ENCODE measurements around the gene COL23A1.

Gene COL23A1

DNA sequence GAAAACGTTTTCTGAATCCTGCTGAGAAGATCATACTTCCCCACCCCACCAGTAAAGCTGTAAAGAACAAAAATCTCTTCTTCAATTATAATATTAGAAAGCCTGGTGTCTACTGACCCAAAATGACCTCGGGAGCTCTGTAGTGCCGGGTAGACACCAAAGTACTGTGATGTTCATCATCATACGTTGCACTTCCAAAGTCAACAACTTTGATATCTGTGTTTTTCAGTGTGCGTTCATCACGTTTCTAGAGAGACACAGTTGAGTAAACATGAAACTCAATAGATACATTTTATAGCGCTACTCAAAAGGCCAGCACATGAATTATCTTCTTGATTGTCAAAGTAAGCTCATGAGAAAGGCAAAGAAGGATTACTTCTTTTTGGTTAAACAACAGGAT, 22.1 kb upstream of the COL23A1 start:
- TF ChIP-seq, protein P1, sequence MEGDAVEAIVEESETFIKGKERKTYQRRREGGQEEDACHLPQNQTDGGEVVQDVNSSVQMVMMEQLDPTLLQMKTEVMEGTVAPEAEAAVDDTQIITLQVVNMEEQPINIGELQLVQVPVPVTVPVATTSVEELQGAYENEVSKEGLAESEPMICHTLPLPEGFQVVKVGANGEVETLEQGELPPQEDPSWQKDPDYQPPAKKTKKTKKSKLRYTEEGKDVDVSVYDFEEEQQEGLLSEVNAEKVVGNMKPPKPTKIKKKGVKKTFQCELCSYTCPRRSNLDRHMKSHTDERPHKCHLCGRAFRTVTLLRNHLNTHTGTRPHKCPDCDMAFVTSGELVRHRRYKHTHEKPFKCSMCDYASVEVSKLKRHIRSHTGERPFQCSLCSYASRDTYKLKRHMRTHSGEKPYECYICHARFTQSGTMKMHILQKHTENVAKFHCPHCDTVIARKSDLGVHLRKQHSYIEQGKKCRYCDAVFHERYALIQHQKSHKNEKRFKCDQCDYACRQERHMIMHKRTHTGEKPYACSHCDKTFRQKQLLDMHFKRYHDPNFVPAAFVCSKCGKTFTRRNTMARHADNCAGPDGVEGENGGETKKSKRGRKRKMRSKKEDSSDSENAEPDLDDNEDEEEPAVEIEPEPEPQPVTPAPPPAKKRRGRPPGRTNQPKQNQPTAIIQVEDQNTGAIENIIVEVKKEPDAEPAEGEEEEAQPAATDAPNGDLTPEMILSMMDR (conservative IDR thresholded peaks at IDR 0.05; ENCODE audit: low read depth) = no peak
- no peak for DNase-seq (ENCODE audit: low spot score)
- ChIA-PET POLR2A (ENCODE audit: low non-redundant PET) (no interaction called here), CTCF (interaction anchor here (0.6 to 1.4 kb wide), 2 partner anchors 12 to 65 kb away, joined by 3 to 4 read pairs; no protein-coding TSS in a partner anchor)
- no peak overlapping the region for H3K27ac ChIP-seq

DNA sequence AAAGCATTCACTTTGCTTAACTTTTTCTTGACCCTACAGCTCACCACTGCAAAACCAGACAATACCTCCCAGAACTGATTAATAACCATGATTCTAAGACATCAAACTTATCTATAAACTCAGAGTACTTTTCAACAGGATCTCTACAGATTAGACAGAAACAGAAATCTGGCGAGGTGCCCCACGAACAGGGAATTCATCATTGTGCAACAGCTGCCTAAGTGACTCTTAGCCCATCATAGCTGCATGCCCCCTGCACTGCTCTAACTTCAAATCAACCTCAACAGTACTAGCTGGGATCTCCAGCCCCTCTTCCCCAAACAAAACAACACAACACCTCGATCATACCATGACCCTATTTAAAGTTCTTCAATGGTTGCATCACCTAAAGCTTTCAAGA, 16.1 kb upstream of the COL23A1 start:
- no peak overlapping the region for H3K27ac ChIP-seq
- no peak for DNase-seq (ENCODE audit: low spot score)
- ChIA-PET POLR2A (ENCODE audit: low non-redundant PET) (no interaction called here), CTCF (interaction anchor here (0.7 to 0.8 kb wide), 2 partner anchors 10 to 16 kb away, joined by 3 read pairs; partner anchors contain the start of gene COL23A1)
- TF ChIP-seq, protein P1 (conservative IDR thresholded peaks at IDR 0.05; ENCODE audit: low read depth) = no peak

DNA sequence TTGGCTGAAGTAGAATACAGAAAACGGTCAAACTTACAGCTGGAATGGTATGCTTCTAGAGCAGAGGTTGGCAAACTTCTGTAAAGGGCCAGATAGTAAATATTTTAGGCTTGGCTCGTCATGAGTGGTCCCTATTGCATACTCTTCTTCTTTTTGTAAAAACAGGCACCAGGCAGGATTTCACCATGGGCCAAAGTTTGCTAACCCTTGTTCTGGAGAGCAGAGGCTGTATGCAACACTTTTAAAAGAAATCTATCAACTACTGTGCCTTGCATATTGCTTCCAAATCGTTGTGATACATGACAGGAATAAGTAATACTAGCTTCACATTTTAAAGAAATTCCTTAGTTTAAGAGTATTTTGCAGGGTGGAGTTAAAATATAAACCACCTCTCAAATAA, 15.6 kb upstream of the COL23A1 start:
- no peak for DNase-seq (ENCODE audit: low spot score)
- TF ChIP-seq, protein P1 (conservative IDR thresholded peaks at IDR 0.05; ENCODE audit: low read depth) = no peak
- H3K27ac ChIP-seq = no peak overlapping the region
- ChIA-PET POLR2A (ENCODE audit: low non-redundant PET) (no interaction called here), CTCF (interaction anchor here (0.5 to 0.8 kb wide), 2 partner anchors 16 to 18 kb away, joined by 3 to 5 read pairs; partner anchors contain the start of gene COL23A1)

DNA sequence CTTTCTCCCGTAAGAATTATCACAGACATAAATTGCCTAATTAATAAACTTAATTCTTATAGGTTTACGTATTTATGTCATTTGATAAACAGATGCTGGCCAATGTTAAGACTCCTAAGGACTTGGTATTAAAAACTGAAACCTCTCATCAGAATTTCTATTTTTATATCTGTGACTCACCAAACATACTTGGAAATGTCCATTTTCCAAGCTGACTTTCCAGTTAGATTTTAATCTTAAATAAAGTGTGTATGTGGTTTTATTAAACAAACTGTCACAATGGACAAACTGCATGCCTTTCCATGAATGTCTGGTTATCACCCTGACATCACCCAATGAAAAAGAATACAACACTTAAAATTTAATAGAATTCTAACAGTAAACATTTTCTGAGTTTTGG, 12.6 kb upstream of the COL23A1 start:
- POLR2A ChIA-PET (ENCODE audit: low non-redundant PET) = no interaction called here
- H3K27ac ChIP-seq = no peak overlapping the region
- TF ChIP-seq, protein P1 (conservative IDR thresholded peaks at IDR 0.05; ENCODE audit: low read depth) = no peak
- CTCF ChIA-PET = interaction anchor here (0.6 kb wide), 1 partner anchor 1877 kb away, joined by 3 read pairs; no protein-coding TSS in a partner anchor
- no peak for DNase-seq (ENCODE audit: low spot score)

DNA sequence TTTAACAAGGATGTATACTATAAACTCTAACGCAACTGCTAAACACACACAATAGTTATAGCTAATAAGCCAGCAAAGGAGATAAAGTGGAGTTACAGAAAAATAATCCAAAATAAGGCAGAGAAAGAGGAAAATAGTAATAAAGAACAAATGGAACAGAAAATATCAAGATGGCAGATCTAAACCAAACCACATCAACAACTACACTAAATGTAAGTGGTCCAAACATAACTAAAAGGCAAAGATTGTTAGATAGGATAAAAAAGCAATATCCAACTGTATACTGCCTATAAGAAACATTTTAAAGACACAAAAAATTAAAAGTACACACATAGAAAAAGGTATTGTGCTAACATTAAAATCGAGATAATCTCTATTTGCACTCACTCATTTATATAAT, 5.6 kb upstream of the COL23A1 start:
- ChIA-PET CTCF (interaction anchor here (0.7 kb wide), 1 partner anchor 12 kb away, joined by 3 read pairs; no protein-coding TSS in a partner anchor), POLR2A (ENCODE audit: low non-redundant PET) (no interaction called here)
- no peak overlapping the region for H3K27ac ChIP-seq
- TF ChIP-seq, protein P1 (conservative IDR thresholded peaks at IDR 0.05; ENCODE audit: low read depth) = no peak
- DNase-seq (ENCODE audit: low spot score) = no peak

DNA sequence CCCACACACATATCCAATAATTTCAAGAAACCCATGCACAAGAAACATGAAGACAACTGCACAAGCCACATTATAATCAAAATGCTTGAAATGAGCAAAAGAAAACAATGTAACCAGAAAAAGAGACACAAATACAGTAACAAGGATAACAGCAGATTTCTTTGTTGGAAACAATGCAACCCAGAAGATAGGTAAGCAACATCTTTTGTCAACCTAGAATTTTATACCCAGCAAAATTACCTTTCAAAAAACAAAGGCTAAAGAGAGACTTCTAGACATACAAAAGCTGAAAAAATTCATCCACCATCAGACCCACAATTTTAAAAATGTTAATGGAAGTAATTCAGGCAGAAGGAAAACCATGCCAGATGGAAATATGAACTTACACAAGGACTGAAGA, 5.0 kb upstream of the COL23A1 start:
- CTCF ChIA-PET = no interaction called here
- POLR2A ChIA-PET (ENCODE audit: low non-redundant PET) = no interaction called here
- no peak overlapping the region for H3K27ac ChIP-seq
- no peak for DNase-seq (ENCODE audit: low spot score)
- TF ChIP-seq, protein P1 (conservative IDR thresholded peaks at IDR 0.05; ENCODE audit: low read depth) = no peak
